Astrocyte of the spinal cord (primary cell): ENCODE data around the gene CHD6.

ENCODE experiments used
- DNase-seq: peaks from one replicate; pipeline ENCODE4 v3.0.0; 2011; ENCODE audit warnings: low read depth, low spot score
- H3K4me3 ChIP-seq: 2 replicates; pipeline ENCODE4 v1.5.1; 2011; ENCODE audit warnings: low read depth, mild to moderate bottlenecking, low read length, moderate library complexity
- in situ Hi-C: cut with HindIII; loops from 2 replicates; pipeline ENCODE4 v1.10.0; 2017; ENCODE audit warnings: low sequenced_read_pairs
- TF ChIP-seq, protein P1 (sequence below): IDR thresholded peaks from 2 replicates; pipeline ENCODE4 v1.5.1; 2012; ENCODE audit warnings: low read depth, mild to moderate bottlenecking, low read length, inconsistent platforms

Gene CHD6

DNA sequence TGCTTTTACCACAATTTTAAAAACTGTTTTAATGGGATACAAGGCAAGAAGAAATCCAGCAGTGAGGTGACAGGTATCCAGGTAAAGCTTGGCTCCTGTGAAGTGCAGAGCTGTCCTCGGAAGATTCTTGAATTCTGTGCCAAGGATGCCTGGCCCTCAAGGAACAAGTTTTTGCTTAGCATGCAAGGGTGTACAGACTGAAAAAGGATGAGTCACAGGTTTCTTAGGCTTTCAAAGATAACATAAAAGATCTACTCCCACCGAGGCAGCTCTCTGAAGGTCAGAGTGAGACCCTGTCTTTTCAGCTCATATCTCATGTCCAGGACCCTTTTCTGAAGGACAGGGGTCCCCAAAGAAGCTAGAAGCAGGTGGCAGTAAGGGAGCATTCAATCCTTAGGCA is 83.3 kb downstream of the CHD6 start:
- peak; percentile 22 for DNase-seq
- no peak overlapping the region for H3K4me3 ChIP-seq
- in situ Hi-C loops: no loop called here
- TF ChIP-seq, protein P1, sequence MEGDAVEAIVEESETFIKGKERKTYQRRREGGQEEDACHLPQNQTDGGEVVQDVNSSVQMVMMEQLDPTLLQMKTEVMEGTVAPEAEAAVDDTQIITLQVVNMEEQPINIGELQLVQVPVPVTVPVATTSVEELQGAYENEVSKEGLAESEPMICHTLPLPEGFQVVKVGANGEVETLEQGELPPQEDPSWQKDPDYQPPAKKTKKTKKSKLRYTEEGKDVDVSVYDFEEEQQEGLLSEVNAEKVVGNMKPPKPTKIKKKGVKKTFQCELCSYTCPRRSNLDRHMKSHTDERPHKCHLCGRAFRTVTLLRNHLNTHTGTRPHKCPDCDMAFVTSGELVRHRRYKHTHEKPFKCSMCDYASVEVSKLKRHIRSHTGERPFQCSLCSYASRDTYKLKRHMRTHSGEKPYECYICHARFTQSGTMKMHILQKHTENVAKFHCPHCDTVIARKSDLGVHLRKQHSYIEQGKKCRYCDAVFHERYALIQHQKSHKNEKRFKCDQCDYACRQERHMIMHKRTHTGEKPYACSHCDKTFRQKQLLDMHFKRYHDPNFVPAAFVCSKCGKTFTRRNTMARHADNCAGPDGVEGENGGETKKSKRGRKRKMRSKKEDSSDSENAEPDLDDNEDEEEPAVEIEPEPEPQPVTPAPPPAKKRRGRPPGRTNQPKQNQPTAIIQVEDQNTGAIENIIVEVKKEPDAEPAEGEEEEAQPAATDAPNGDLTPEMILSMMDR: no peak

DNA sequence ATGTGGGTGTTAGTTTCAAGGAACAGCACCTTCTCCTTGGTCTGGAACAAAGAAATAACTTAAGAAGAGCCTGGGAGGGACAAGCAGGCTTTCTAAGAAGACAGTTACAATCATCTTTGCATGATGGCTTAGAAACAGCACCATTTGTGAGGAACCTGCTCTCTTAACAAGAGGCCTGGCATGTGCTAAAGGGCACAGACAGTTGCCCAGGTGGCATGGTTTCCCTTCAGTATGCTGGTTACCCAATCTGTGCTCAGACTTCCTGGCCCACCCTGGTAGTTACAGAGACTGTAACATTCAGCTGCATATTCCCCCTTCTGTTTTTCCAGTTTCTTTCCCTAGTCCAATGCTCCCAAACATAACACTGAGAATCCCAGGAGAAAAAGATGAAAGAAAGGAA is 84.0 kb downstream of the CHD6 start:
- in situ Hi-C loops: no loop called here
- no peak overlapping the region for H3K4me3 ChIP-seq
- DNase-seq: no peak
- TF ChIP-seq, protein P1: no peak

DNA sequence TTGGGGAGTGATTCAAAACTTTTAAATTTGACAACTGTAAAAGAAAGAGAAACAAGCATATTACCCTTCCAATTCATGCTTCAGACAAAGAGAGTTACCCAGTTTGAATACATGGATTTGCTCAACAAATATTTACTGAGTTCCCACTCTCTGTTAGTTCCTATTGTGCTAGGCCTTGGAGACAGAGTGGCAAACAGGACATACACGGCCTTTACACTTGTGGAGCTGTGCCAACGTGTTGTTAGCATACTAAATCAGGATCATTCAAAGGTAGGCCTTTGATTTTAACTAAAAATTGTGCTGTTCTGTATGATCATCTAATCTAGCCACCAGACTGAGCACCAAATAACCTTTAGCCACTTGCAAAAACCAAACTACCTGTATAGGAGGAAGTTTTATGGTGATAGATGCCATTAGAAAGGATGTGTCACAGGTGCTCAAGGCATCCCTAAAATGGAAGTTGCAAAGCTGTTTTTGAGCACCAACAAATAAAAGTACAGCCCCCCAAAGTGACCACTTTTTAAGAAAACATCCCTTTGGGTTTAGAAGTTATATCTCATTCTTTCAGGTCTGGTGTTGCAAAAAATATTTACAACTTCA is 84.5 kb downstream of the CHD6 start:
- in situ Hi-C loops: no loop called here
- DNase-seq: no peak

DNA sequence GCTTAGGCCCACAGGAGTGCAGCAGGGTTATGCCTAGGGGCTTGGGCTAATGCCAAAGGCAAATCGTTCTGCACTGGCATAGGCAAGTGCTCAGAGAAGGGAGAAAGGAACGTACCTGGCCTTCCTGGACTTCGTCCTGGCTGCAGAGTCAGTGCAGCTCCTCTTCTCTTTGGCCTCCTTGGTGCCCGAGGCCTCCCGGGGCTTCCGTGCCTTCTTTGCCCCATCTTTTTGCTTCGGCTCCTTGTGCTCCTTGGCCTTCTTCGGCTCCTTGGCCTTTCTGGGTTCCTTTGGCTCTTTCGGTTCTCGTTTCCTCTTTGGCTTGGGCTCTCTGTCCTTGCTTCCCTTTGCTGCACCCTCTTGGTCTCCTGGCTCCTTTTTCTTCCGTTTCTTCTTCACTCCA is 85.2 kb downstream of the CHD6 start:
- TF ChIP-seq, protein P1: no peak
- no peak for DNase-seq
- in situ Hi-C loops: no loop called here
- H3K4me3 ChIP-seq: no peak overlapping the region

More for the DNA sequence above, 84.5 kb downstream of the CHD6 start:
- no peak overlapping the region for H3K4me3 ChIP-seq
- TF ChIP-seq, protein P1: no peak

DNA sequence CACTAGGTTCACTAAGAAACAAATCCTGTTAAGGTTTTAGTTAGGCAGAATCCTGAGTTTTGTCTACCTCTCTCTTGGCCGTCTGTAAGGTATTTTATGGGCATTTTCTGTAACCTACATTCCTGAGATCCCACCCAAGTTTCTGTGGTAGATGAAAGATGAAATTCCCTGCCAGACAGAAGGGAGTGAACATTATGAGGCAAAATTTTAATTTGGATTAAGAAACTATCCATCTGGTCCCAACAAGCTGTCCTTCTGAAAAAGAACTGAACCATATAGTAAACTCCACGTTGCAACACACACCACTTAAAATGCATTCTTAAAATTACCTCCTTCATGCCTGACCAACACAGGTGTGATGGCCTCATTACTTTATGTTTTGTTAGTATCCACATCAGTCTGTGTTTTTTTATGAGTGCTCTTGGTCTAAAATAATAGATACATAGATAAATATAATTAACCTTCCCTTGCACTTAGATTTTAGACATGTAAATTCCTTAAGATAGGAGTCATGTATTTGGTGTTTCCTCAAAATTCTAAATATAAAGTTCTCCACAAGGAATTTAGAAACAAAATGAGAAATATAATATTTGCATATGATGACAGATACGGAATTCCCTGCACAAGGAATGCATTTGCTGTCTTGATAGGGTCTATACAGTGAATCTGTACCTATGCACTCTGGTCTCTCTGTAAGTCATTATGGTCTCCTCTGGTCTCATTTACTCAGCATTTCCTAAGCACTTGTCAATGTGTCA is 86.5 kb downstream of the CHD6 start:
- DNase-seq: no peak
- in situ Hi-C loops: no loop called here
- TF ChIP-seq, protein P1: no peak
- H3K4me3 ChIP-seq: no peak overlapping the region

DNA sequence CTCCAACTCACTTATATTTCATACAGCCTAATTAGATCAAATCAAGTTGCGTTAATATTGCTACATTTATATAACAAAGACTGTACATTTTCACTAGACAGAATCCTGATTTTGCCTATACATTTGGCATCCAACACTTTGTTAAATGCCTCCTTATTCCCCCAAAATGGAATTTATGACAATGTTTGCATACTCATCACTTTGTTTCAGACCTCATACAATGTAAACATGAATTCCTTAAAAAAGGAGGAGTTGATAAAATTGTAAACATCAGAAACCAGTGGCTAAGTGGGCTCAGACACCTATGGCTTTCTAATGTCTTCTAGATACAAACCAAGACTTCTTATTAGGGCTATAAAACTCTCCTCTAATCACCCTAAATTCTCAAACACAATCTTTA is 87.3 kb downstream of the CHD6 start:
- no peak overlapping the region for H3K4me3 ChIP-seq
- TF ChIP-seq, protein P1: no peak
- in situ Hi-C loops: no loop called here
- DNase-seq: no peak
